Measurements from ENCODE around the gene CRACDL.

The CRACDL gene

DNA sequence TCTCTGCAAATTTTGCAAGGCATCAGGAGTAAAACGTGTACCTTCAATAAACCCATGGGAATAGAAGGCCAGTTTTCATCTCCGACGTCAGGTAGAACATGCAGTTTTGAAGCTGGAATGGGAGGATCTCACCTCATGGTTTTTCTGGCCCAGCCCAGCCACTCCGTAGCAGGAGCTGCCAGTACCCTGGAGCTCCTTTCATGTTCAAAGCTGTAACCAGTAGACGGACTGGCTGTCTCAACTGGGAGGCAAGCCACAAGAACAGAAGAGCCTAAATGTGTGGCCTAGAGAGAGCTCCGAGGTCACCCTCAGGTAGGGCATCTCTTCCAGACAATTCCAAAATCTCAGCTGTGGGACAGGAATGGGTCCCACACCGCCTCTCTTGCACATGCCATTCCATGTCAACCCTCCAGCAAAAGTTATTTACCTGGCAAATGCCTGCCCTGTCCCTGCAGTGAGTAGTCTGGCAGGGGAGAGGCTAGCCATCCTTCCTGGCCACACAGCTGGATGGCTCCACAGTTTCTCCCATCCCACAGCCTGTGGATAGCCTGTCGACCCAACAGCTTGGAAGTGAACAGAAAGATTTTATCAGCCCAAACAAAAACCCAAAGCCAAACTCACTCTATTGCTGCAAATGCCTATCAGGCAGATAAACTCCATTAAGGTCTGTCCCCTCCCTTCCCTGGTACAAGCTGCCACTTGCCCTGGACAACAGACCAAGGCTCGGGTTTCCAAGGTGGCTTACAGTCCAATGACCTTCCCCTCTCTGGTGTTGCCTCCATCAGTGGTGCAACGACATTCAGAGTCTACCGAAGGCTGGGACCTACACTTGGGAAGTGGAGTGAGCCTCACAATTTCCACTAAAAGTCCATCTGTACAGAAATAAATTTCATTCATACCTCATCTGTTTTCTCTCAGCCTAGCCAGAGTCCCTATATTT lies 27.8 kb downstream of the CRACDL start:
- TF ChIP-seq, protein P1, sequence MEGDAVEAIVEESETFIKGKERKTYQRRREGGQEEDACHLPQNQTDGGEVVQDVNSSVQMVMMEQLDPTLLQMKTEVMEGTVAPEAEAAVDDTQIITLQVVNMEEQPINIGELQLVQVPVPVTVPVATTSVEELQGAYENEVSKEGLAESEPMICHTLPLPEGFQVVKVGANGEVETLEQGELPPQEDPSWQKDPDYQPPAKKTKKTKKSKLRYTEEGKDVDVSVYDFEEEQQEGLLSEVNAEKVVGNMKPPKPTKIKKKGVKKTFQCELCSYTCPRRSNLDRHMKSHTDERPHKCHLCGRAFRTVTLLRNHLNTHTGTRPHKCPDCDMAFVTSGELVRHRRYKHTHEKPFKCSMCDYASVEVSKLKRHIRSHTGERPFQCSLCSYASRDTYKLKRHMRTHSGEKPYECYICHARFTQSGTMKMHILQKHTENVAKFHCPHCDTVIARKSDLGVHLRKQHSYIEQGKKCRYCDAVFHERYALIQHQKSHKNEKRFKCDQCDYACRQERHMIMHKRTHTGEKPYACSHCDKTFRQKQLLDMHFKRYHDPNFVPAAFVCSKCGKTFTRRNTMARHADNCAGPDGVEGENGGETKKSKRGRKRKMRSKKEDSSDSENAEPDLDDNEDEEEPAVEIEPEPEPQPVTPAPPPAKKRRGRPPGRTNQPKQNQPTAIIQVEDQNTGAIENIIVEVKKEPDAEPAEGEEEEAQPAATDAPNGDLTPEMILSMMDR (IDR thresholded peaks at IDR 0.05; ENCODE audit: insufficient read depth, low read depth, low read length, missing control alignments): no peak
- no peak overlapping the region for H3K4me3 ChIP-seq (ENCODE audit: low read depth, low read length)
- DNase-seq (ENCODE audit: low read depth): no peak

DNA sequence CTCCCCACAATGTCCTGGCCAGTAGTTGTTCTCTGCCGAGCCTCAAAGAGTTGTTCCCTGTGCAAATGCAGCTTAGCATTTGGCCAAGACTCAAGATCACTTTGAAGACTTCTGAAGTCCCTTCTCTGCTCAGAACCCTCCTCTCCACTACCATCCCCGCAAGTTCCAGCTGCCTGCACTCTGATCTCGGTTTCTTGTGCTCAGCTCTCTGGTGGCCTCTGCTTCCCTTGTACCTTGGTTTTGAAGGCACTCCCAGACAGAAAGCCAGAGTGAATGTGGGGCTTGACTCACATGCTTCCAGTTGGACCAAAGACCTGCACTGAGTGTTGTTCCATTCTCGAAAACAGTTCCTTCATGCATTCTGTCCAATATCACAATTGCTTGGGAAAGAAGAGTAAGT lies 28.6 kb downstream of the CRACDL start:
- no peak overlapping the region for H3K4me3 ChIP-seq (ENCODE audit: low read depth, low read length)
- no peak for DNase-seq (ENCODE audit: low read depth)
- TF ChIP-seq, protein P1 (IDR thresholded peaks at IDR 0.05; ENCODE audit: insufficient read depth, low read depth, low read length, missing control alignments): no peak

DNA sequence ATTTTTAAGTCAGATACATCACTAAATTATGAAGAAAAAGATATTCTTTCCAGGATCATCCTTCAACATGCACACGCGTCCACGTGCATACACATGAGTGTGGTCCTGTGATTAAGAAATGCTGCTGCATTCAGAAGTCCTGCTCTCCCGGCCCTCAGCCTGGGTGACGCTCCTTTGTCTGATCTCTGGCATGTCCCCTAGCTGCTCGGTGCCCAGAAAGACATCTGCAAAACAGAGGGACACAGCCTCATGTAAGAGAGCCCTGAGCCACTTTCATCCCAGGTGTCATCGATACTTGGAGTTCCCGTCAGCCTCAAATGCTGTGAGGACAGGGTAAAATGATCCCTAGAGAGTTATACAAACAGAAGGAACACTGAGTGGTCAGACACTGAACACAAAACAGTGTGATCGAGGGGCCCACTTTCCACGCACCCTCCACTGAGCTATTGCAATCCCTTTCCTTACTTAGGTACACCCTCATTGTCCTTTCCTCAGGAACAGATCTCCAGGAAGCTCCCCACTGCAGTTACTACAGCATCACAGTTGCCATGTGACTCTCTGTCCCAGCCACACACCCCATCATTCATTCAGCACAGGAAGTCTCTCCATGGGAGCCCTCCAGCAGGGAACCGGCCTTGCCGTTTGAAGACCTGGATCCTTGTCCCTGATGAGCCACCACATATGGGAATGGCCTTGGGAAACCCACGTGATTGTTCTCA lies 32.1 kb downstream of the CRACDL start:
- TF ChIP-seq, protein P1 (IDR thresholded peaks at IDR 0.05; ENCODE audit: insufficient read depth, low read depth, low read length, missing control alignments): no peak
- no peak for DNase-seq (ENCODE audit: low read depth)

DNA sequence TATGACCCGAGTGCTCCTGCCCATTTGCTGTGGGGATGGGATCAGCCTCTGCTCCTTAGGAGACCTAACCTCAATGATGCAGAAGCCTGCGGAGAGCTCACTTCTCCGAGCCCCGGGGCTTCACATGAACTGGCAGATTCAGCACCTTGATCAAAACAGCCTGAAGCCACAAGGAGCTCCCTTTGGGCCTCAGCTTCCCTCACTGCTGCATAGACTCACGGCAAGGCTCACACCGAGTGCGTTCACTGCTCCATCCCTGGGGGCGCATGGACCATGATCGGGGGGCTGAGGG lies 33.0 kb downstream of the CRACDL start:
- H3K4me3 ChIP-seq (ENCODE audit: low read depth, low read length): no peak overlapping the region
- TF ChIP-seq, protein P1 (IDR thresholded peaks at IDR 0.05; ENCODE audit: insufficient read depth, low read depth, low read length, missing control alignments): no peak
- DNase-seq (ENCODE audit: low read depth): no peak

More for the DNA sequence above, 32.1 kb downstream of the CRACDL start:
- no peak overlapping the region for H3K4me3 ChIP-seq (ENCODE audit: low read depth, low read length)

DNA sequence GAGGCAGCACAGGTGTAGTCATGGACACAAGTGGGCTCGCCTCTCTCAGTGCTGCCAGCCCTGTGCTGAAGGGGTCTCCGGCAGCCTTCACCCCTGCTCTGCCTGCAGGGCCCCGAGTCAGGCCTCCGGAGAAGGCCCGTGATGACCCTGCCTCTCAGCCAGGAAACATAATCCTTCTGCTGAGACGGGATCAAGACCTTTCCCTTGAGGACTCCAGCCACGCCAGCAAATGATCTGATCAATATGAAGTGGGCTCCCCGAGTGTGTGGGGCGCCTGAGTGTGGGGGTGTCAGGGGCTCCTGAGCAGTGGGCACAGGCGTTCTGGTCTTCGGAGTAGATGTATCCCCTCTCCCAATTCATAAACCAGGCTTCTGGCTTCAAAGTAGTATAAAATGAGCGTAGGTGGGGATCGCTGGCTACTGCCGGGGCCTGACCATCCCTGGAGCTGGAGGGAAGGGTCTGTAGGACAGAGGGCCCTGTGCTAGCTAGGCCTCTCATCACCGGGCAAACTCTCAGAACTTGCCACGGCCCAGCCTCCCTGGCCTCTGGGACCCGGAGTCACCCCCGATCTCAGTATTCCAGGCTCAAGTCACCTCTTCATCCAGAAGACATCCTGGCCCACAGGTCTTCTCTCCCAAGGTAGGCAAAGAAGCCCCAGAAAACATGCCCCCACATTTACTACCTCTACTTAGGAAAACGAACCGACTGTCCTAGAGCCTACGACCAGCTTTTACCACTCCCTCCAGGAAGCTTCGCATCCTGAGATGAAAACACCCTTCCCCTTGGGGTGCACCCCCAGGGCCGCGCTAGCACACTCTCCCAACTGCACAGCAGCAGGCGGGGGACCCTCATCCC lies 33.6 kb downstream of the CRACDL start:
- H3K4me3 ChIP-seq (ENCODE audit: low read depth, low read length): no peak overlapping the region
- DNase-seq (ENCODE audit: low read depth): no peak
- TF ChIP-seq, protein P1 (IDR thresholded peaks at IDR 0.05; ENCODE audit: insufficient read depth, low read depth, low read length, missing control alignments): no peak

DNA sequence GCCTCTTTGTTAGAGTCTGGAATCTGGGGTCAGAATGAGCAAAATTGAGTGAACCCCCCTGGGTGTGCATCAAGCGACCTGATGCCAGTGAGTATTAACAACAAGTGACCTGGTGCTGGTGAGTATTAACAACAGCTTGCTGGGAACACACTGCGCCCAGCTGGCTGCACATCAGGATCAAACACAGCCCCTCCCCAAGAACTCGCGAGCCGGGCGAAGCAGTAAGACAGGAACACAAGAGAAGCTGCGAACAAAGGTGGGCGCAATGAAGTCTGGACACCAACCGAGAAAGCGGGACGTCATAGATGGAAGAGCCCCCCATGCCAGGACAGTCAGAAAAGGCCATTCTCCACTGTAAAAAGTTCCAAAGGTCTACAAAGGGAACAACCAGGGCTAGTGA lies 34.3 kb downstream of the CRACDL start:
- no peak overlapping the region for H3K4me3 ChIP-seq (ENCODE audit: low read depth, low read length)
- TF ChIP-seq, protein P1 (IDR thresholded peaks at IDR 0.05; ENCODE audit: insufficient read depth, low read depth, low read length, missing control alignments): no peak
- DNase-seq (ENCODE audit: low read depth): no peak

Measured in GM12865 (cell line).